ENCODE measurements around the gene ZNF69. TPM values are rescaled to one million over a fixed set of nuclear protein-coding genes. Genes with fewer than 3 reads are reported as not detected.
"Not testable (repeated sequence)": the region's sequence is repeated elsewhere in the genome, so short reads cannot be mapped to it uniquely, and the experiment has no call there.

Gene ZNF69
- total and polyA plus RNA-seq, 2 experiments from 2014 or later, result 13.8 to 51.7 TPM

DNA sequence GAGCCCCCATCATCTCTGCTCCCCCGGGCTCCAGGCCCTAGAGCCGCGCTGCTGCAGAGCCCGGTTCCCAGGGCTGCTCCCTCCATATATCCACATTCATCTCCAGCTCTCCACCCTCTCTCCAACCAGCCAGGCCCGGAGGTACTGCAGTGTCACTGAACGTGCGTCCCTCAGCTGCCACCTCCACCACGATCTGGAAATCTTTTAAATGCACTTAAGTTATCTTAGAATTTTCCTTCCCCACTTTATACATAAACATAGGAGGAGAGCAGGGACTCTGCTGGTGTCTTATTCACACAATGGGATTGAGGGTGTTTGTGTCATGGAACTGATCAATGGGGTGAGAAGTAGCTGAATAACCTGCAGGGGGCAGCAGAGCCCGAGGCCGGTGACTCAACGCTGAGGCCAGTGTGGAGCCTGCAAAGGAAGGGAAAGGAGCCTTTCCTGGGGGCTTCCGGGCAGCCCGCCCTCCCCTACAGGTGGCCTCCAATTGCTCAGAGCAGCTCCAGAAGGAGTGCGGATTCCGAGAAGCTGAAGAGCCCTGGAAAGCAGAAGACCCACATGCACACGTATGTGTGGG, 7.8 kb upstream of the ZNF69 start:
- not testable (repeated sequence) for H3K79me2 ChIP-seq; H4K20me1 ChIP-seq (ENCODE audit: insufficient read depth, poor library complexity, severe bottlenecking); H3K4me3 ChIP-seq; H3K4me2 ChIP-seq; H3K9me2 ChIP-seq (replicated peaks; ENCODE audit: insufficient read depth); H3K9me3 ChIP-seq (ENCODE audit: low read depth); H3K27ac ChIP-seq; H3K27me3 ChIP-seq; H3K4me1 ChIP-seq (ENCODE audit: insufficient read depth); H3K36me3 ChIP-seq (replicated peaks; ENCODE audit: insufficient read depth, low read depth); H2AFZ ChIP-seq
- peak; percentile 70 for DNase-seq (ENCODE audit: low spot score)
- TF ChIP-seq, protein P1, sequence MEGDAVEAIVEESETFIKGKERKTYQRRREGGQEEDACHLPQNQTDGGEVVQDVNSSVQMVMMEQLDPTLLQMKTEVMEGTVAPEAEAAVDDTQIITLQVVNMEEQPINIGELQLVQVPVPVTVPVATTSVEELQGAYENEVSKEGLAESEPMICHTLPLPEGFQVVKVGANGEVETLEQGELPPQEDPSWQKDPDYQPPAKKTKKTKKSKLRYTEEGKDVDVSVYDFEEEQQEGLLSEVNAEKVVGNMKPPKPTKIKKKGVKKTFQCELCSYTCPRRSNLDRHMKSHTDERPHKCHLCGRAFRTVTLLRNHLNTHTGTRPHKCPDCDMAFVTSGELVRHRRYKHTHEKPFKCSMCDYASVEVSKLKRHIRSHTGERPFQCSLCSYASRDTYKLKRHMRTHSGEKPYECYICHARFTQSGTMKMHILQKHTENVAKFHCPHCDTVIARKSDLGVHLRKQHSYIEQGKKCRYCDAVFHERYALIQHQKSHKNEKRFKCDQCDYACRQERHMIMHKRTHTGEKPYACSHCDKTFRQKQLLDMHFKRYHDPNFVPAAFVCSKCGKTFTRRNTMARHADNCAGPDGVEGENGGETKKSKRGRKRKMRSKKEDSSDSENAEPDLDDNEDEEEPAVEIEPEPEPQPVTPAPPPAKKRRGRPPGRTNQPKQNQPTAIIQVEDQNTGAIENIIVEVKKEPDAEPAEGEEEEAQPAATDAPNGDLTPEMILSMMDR (IDR thresholded peaks at IDR 0.05; ENCODE audit: poor library complexity), result peak; percentile 46
- 59% methylated on average over 16 of the region's 16 CpGs for WGBS (ENCODE audit: low lambda C conversion rate, missing lambda C conversion rate)

DNA sequence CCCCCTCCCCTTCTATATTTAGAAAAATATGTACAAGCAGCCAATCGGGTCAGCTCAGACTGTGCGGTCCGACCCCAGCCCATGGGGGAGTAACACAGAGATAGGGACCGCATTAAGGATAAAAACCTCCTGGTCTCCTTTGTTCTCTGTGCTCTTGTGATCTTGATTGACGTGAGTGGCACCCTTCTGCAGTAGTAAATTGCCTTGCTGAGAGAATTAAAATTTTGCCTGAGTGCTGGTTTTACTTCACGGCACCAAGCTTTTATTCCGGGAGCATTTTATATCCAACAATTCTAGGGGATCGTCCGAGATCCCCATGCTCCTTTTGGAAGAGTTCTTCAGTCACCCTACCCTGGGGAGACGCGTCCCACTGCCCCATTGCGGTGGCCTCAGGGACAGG, 7.0 kb upstream of the ZNF69 start:
- TF ChIP-seq, protein P1 (IDR thresholded peaks at IDR 0.05; ENCODE audit: poor library complexity), result no peak
- no peaks in the 10 kb centered on the region for H3K4me1 ChIP-seq (ENCODE audit: insufficient read depth)
- peak overlapping the region; percentile 62 for H3K4me2 ChIP-seq
- H3K27ac ChIP-seq, result no peak overlapping the region
- no peaks in the 10 kb centered on the region for H3K79me2 ChIP-seq
- no peak overlapping the region for H3K4me3 ChIP-seq
- H4K20me1 ChIP-seq (ENCODE audit: insufficient read depth, poor library complexity, severe bottlenecking), result no peaks in the 10 kb centered on the region
- no peaks in the 10 kb centered on the region for H3K9me2 ChIP-seq (replicated peaks; ENCODE audit: insufficient read depth)
- WGBS (ENCODE audit: low lambda C conversion rate, missing lambda C conversion rate), result 78% methylated on average over 12 of the region's 12 CpGs
- H3K27me3 ChIP-seq, result no peaks in the 10 kb centered on the region
- no peaks in the 10 kb centered on the region for H3K9me3 ChIP-seq (ENCODE audit: low read depth)
- no peak overlapping the region for H2AFZ ChIP-seq
- DNase-seq (ENCODE audit: low spot score), result no peak
- H3K36me3 ChIP-seq (replicated peaks; ENCODE audit: insufficient read depth, low read depth), result no peaks in the 10 kb centered on the region

DNA sequence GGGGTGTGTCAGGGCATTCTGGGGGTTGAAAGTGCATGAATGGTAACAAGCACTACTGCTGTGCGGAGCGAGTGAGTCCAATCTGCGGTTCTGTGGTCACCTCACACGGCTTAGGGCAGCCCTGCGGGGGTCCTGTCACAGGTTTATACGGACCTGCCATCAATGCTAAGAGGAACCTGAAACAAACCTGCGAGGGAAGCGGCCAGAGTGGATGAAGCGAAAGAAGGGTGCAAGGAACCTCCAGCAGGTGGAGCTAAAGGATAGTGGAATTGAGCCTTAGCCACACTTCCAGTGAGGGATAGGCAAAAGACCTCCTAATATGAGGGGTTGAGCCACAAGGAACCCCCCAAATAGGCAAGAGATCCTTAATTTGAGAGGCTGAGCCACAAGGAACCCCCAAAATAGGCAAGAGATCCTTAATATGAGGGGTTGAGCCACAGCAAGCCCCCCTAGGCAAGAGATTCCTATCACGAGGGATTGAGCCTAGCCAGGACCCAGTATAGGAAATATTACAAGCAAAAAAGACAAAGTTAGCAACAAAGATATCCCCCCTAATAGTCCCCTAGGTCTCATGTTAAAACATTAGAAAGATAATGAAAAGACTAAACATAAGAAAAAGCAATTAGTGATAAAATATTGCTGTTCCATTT, 6.3 kb upstream of the ZNF69 start:
- H4K20me1 ChIP-seq (ENCODE audit: insufficient read depth, poor library complexity, severe bottlenecking), result no peaks in the 10 kb centered on the region
- 13% methylated on average over 10 of the region's 10 CpGs for WGBS (ENCODE audit: low lambda C conversion rate, missing lambda C conversion rate)
- H3K4me2 ChIP-seq, result peak overlapping the region; percentile 62
- TF ChIP-seq EZH2phosphoT487 (IDR thresholded peaks at IDR 0.05; ENCODE audit: low read depth, severe bottlenecking, unreplicated experiment) (no peak), EZH2 (IDR thresholded peaks at IDR 0.05; ENCODE audit: borderline replicate concordance) (no peak)
- TF ChIP-seq, protein P1 (IDR thresholded peaks at IDR 0.05; ENCODE audit: poor library complexity), result peak; percentile 83
- no peaks in the 10 kb centered on the region for H3K27me3 ChIP-seq
- no peaks in the 10 kb centered on the region for H3K79me2 ChIP-seq
- no peak overlapping the region for H3K4me3 ChIP-seq
- H3K27ac ChIP-seq, result no peak overlapping the region
- no peak overlapping the region for H2AFZ ChIP-seq
- H3K9me2 ChIP-seq (replicated peaks; ENCODE audit: insufficient read depth), result no peaks in the 10 kb centered on the region
- DNase-seq (ENCODE audit: low spot score), result peak; percentile 84
- H3K36me3 ChIP-seq (replicated peaks; ENCODE audit: insufficient read depth, low read depth), result no peaks in the 10 kb centered on the region
- no peaks in the 10 kb centered on the region for H3K9me3 ChIP-seq (ENCODE audit: low read depth)
- H3K4me1 ChIP-seq (ENCODE audit: insufficient read depth), result no peaks in the 10 kb centered on the region

All from hepatocyte (in vitro differentiated cells).